RPMI7951 (cell line): ENCODE measurements around the gene MN1. TPM values are rescaled to one million over a fixed set of nuclear protein-coding genes. Genes with fewer than 3 reads are reported as not detected.

Experiments used
- DNase-seq: peaks from one replicate; pipeline ENCODE4 v3.0.0-alpha.2; 2012; ENCODE audit warnings: low read depth
- total RNA-seq: library from RNA; depleted of rRNA; stranded (reverse); fragments of >200 nt; shearing (Covaris generic); gene quantifications from 2 replicates; pipeline ENCODE4 v1.2.3, GENCODE V29; 2014

The MN1 gene
- total RNA-seq, 1 experiment from 2014 or later = 1.7 TPM

DNA sequence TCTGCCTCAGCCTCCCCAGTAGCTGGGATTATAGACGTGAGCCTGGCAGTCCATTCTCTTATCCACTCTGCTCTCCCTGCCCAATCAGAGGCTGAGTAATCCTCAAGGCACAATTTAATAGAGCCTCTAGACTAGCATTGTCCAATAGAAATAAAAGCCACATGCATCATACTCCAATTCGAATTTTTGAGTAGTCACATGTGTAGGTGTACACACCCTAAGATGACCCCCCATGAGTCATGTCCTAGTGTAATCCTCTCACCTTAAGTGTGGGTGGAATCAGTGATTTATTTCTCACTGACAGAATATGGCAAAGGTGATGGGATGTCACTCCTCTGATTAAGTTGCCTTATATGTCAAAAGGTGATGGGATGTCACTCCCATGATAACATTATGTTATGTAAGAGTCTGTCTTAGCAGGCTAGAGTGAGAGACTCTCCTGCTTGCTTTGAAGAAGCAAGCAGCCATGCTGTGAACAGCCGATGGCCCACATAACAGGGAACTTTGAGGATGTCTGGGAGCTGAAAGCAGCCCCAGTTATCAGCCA, 61.3 kb downstream of the MN1 start:
- DNase-seq = no peak

DNA sequence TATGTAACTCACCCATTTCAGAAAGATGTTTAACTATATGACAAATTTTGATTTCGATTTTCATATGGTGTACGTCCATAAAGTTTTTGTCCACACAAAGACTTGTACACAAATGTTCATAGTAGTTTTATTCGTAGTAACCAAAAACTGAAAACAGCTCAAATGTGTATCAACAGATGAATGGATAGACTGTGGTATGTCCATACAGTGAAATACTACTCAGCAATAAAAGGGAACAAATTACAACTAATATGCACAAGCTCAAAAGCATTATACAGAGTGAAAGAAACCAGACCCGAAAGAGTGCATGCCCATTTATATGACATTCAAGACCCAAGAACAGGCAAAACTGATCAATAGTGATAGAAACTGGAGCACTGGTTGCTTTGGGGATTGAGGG, 64.0 kb downstream of the MN1 start:
- no peak for DNase-seq

DNA sequence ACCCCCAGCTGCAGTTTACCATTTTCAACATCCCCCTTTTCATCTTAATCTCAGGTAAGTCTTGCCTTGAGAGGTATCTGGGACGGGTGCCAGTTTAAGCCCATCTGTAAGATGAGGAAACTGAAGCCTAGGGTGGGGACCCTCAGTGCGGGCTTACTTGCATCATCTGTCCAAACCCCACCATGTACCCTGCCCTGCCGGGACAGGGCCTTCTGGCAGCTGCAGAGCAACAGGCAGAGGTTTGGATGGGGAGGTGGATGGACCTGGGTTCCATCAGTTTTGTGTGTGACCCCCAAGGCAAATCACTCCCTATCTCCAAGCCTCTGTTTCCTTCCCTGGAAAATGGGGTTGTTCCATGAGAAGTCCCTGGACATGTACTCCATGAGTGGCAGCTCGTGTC, 67.5 kb downstream of the MN1 start:
- no peak for DNase-seq

DNA sequence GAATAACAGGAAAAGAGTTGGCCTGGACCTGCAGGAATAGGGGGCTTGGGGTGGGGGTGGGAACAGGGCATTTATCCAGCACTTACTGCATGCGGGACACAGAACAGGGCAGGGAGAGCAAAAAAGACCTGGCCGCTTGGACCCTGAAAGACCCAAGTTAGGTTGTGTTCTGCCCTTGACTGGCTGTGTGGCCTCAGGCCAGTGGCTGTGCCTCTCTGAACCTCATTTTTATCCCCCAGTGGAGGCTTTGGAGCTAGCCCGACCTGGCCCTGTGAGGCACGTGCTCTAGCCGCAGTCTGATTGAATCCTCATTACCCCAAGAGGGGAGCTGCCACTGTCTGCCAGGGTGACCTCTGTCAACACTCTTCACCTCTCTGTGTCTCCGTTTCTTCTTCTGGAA, 68.7 kb downstream of the MN1 start:
- no peak for DNase-seq

DNA sequence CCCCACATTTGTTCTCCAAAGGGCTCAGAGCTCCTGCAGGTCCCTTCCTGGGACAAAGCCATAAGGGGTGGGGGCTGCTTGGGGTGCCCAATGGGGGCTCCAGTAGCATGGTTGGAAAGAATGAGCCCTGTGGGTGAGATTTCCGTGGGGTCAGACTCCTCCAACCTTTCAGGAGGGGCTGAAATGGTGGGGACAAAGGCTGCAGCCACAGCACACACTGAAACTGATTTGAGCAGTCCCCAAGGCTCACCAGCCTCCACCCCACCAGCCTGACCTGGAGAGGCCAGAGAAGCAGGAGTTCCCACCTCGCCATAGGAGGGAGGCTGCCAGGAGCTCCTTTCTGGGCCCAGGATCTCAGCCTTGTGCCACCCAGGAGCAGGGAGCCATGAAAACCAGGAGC, 69.2 kb downstream of the MN1 start:
- no peak for DNase-seq

DNA sequence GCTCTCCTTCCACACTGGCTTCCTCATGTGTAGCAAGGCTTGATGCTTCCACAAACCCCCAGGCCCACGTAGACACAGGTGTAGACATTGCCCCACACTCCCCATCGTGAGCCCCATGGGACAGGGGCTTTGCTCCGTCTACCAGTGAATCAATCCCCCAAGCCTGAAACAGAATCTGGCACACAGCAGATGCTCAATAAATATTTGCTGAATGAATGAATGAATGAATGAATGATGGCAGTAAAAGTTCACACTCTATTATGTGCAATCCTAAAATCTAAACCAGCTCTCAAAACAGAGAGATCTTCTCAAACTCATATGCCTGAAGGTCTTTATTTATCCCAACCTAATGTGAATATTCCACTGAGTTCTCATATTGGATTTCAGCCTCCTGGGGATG, 69.9 kb downstream of the MN1 start:
- DNase-seq = no peak

DNA sequence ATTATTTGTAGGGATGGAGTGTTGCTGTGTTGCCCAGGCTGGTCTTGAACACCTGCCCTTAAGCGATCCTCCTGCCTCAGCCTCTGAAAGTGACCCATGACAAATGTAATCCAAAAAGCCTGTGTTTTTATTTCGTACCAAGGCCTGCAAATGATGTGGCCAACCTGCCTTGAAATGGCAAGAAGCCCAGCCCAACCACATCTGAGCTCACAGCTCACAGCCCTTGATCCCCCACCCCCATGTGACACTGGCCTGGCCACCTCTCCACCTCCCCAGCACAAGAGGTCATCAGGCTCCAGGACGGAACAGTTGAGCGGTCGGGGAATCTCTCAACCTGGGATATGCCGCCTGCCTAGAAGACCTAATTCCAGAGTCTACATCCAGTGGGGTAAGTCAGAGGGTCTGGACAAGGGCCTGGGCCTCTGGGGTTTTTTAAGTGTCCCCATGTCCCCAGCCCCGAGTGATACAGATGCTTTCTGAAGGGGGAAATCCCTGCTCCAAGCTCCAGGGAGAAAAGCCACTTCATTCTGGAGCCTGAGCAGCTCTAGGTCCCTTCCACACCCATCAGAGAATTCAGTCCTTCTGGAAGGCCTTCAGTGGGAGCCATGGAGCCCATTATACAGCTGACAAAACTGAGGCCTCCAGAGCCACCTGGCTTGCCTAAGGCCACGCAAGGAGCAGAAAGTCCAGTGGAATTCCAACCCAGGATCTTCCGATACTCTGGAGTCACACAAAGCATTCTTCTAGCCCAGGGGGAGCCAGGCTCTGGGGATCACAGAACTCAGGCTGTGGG, 70.7 kb downstream of the MN1 start:
- peak; percentile 52 for DNase-seq

DNA sequence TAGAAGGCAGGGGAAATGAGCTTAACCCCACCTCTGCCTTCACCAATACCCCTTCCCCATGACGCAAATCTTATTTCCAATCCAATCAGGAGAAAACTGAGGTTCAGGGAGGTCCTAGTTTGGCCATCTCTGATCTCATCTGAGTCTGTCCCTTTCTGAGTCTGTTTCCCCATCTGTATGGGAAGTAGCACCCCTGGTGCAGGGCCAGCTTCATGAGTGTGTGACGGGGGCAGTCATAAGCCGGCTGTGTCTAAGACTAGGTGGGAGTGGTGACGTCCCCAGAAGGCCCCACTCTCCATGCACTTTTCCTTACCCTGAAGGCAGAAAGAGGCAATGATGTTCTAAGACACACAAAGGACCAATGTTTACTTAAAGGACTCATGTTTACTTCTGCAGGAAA, 72.3 kb downstream of the MN1 start:
- DNase-seq = no peak

DNA sequence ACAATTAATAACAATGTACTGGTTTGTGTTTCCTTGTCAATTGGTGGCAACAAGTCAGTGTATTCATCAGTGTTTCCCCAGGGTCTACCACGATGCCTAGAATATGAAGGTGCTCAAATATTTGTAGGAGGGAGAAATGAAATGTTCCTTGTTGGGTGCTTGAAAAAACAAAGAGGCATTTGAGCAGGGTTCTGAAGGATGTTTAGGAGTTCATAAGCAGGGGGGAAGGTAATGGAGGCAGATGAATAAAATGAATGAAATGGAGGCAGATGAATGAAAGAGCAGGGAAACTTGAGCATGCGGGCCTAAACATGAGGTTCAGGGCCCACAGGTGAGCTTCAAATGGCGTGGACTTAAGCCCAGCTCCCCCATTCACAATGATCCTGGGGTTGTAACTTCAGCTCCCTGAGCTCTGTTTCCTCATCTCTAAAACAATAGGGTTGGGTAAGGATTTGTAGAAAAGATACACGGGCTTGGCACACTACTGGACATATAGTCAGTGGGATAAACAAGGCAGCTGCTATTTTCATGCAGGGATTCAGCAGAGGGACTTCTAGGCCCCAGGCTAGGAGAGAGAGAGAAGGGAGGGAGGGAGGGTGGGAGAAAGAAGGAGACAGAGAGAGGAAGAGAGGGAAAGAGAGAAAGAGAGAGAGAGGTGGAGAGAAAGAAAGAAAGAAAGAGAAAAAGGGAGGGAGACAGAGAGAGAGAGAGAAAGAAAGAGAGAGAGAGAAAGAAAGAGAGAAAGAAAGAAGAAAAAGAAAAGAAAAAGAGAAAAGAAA, 73.7 kb downstream of the MN1 start:
- no peak for DNase-seq

DNA sequence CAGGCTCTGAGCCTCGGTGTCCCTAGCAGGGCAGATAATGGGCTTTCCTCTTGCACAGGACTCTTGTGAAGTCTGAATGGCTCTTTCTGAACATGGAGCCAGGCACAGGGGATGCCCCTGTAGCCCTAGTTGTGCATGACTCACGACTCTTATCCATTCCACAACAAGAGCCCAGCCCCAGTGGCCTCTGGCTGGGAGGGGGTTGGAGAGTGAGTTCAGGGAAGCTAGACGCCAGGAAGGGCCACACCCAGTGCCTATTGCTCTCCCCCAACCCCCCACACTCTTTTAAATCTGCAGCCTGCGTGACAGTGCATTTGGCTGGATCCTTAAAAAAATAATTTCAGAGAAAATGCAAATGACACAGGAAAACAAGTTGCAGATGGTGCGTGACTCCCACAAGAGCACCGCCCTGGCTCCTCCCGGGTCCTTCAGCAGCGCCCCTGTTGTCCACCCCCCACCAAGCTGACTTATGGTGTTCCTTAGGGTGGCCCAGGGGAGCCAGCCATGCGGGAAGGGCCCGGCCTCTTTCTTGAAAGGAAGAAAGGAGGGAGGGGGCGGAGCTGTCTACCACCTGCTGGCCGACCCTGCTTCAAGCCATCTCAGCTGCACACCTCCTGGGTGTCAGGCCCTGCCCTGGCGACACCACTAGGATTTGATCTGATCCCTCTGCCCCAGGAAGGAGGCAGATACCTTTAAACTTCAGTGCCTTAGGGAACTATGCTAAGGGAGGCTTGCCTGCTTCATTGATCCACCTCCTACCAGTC, 74.7 kb downstream of the MN1 start:
- DNase-seq = peak; percentile 94

DNA sequence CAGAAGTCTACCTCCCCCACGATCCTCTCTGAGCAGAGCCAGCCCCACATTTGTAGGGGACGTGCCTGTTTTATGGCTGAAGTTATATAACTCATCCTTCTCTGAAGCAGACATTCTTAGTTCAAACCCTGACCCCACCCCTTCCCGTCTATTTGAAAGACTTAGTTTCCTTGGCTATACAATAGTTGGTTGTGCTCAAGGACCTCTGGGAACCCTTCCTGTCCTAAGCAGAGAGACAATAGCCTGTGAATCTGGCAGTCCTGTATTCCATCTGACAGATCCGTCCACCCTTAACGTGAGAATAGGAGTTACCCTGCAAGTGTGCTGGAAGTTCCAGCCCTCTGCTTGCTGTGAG, 75.2 kb downstream of the MN1 start:
- DNase-seq = no peak

DNA sequence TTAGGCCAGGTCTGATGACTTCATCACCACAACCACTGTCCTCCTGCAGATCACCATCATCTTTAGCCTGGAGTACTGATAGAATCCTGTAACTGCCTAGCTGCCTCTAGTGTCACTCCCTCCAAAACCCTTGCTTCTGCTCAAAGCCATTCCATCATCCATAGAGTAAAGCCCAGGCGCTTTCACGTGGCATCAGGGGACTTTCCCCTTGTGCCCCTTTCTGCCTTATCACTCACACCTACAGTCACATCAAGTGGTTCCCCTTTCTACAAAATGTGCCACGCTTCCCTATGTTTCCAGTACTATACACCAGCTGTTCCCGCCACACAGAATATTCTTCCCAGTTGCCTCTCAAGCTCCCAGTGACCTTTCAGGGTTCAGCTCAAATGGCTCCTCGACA, 75.9 kb downstream of the MN1 start:
- no peak for DNase-seq

DNA sequence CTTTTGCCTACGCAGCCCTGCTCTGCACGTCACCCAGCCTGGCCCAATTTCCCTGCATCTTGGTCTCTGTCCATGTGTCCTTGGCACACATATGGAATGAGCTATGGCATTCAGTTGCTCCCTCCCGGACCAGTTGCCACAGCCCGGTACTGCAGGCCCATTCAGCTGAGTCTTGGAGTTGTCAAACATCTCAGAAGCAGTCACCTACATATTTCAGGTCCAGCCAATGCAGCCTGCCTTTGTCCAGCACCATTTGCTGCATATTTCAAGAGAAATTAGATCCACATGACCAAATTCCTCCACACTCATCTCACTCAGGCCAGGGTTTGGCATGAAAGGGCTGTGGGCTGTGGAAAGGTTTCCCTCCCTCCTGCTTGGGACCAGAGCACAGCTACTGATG, 76.8 kb downstream of the MN1 start:
- DNase-seq = no peak

DNA sequence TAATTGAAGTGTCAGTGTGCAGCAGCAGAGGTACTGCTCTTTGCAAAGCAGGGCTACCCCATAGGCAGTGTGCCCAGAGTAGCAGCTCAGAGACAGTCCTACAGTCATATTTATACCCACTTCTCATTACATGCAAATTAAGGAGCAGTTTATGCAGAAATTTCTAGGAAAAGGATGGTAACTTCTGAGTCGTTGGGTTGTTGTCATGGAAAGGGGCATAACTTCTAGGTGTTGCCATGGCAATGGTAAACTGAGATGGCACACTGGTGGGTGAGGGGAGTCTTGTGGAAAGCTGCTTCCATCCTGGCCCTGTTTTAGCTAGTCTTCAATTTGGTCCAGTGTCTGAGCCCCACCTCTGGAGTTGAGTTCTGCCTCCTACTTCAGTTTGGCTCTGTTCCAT, 77.4 kb downstream of the MN1 start:
- no peak for DNase-seq

DNA sequence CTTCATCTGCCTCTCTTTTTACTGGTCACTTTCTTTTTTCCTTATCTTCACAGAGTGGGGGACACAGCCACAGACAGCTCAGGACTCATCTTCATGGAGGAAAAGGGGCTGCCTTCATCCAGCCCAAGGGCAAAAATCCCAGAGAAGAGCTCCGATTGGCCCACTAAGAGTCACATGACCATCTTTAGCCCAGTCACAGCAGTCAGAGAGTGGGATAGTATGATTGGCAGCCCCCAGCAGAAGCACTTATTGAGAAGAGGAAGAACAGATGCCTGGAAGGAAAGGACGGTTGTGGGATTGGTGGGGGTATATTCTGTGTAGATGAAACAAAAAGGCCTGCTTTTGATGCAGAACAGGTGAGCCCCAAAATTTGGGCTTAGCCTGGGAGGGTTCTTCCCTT, 77.8 kb downstream of the MN1 start:
- DNase-seq = no peak

DNA sequence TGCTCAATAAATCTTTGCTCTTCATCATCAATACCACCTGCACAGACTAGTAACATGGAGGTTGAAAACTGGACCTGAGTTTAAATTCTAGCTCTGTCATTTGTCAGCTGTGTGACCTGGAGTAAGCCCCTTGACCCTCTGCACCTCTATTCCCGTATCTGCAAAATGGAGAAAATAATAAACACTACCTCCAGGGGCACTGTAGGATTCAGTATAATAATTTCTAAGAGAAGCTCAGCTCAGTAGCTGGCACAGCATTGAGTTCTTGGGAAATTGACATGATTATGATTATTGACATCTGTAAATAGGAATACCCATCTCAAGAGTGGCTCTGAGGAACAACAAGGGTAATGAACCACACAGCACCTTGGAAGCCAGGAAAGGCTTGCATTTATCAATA, 78.4 kb downstream of the MN1 start:
- DNase-seq = no peak

DNA sequence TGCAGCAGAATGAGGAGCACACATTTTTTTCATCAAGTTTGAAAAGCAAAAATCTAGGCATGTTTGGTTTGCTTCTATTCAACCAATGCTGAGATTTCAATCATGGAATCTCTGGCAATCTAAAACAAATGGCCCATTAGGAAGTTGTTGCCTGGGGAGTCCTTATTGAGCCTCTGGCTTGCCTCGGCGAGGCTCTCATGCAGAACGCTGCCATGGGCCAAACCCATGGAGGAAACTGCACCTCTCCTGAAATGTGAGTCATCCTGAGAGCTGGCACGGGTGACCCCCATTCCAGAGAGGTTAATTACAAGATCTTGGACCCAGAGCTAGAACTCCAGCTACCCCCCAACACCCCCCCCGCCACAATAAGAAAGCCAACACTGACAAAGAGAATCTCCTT, 80.7 kb downstream of the MN1 start:
- peak; percentile 63 for DNase-seq

DNA sequence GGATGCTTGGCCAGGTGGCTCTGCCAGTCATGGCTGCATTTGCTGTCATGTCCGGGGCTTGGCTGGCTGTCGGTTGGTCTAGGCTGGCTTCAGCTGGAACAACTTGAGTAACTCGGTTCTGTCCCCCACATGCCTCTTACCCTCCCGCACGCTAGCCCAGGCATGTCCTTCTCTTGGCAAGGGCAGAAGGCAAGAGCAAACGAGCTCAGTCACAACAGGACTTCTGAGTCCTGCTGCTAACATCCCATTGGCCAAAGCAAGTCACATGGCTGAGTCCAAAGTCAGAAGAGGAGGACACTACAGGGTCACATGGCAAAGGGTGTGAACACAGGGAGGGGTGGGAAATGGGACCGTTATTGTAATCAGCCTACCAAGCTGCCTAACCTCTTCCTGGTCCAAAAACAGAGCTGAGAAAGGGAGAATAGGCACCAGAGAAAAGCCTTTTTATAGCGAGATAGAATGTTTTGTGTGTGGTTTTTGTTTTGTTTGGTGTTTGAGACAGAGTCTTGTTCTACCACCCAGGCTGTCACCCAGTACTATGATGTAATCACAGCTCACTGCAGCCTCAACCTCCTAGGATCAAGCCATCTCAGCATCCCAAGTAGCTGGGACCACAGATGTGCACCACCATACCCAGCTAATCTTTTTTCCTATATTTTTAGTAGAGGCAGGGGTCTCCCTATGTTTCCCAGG, 81.9 kb downstream of the MN1 start:
- DNase-seq = peak; percentile 56

DNA sequence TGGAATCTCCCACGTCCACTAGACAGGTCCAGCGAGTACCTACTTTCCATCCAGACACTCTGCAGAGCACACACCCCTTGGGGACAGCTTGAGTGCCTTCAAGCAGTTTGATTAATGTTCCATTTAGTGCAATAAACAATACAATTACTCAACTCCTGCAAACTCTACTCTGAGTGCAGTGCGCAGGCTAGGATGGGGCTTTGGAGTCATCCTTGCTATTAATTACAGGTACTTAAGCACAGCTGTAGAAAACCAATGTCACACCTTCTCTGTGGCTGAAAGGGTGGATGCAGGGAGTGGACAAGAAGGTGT, 82.6 kb downstream of the MN1 start:
- DNase-seq = no peak

DNA sequence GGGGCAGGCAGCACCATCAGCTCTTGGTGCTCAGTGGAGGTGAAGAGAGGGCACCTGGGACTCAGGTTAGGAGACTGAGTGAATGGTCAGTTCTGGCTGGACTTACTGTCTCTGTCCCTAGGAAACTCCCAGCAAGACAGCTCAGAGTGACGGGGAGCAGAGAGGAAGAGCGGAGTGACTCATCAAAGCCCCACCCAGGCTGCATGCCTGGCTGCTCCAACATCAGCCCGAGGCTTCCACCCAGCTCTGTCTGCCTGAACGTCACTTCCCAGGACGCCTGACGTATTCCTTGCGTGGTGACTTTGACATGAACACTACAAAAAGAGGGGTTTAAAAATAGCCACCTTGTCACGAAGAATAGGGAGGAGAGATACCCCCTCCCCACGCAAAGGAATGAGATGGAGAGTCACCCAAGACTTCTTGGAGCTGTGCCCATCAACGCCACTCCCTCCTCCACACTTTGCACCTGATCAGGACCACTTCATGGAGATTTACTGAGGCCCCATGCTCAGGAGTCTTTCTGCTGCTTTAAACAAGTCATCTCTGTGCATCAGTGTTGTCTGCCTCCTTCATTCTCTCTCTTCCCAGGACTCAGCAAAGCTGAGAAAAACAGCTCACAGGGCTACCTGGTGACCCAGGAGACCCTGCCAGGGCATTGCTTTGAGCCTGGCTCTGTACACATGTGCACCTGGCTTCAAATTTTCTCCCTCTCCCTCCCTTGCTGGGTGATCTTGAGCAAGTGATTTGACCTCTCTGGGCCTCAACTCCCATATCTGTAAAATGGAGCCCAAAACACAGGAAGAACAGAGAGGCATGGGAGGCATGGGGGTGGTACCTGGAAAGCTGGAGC, 83.1 kb downstream of the MN1 start:
- DNase-seq = peak; percentile 94

DNA sequence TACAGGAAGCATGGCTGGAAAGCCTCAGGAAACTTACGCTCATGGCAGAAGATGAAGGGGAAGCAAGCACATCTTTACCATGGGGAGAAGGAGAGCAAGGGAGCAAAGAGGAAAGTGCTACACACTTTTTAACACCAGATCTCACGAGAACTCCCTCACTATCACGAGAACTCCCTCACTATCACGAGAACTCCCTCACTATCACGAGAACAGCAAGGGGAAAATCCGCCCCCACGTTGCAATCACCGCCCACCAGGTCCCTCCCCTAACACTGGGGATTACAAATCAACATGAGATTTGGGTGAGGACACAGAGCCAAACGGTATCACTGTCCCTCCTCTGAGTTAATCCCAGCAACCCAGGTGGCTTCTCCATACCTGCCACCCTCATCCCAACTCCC, 84.5 kb downstream of the MN1 start:
- no peak for DNase-seq
